HG02970 (cell line): ENCODE measurements around the gene SOX2.
"Not testable (repeated sequence)": the region's sequence is repeated elsewhere in the genome, so short reads cannot be mapped to it uniquely, and the experiment has no call there.

ENCODE experiments used
- ATAC-seq: cut with Tn5 transposase; IDR thresholded peaks from one replicate; pipeline ENCODE4 v1.9.1; 2021; ENCODE audit warnings: mild to moderate bottlenecking, moderate library complexity, moderate number of reproducible peaks; ENCODE audit not compliant: unreplicated experiment, low FRiP score

The SOX2 gene

DNA sequence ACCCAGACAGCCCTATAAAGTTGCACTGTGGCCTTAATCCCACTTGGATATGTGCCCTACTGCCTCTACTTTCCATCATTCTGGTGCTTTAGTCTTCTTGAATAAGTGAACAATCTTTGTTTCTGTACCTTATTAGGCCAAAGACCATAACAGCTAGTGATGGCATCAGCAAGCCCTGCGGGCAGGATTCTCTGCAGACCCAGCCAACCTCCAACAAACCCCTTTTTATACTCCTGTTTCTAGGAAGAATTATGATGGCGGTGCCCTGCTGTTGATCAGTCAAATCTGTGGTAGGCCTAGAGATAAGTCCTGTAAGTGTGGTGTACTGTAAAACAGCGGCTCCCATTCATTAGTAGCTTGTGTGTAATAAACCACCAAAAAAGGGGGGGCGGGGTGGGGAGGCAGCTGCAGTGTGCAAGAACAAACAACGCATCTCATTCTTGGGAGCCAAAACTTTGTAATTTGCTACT is 40.5 kb downstream of the SOX2 start:
- ATAC-seq: no peak

DNA sequence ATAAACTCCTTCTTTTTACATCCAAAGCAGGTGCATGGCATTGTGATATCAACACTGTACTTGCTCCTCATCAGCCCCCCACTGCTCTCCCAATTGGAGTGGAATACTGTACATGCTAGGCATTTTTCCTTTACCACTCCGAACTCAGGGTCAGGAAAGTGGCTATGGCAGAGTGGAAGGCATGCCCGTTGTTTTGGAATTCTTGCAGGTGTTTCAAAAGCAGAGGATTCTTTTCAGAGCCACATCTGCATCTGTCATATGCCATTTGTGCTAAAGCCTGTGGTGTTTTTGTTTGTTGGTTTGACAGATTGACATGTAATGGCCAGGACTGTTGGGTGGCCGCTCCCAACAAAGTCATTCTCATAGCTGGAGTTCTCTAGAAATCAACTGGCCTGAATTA is 41.7 kb downstream of the SOX2 start:
- ATAC-seq: no peak

DNA sequence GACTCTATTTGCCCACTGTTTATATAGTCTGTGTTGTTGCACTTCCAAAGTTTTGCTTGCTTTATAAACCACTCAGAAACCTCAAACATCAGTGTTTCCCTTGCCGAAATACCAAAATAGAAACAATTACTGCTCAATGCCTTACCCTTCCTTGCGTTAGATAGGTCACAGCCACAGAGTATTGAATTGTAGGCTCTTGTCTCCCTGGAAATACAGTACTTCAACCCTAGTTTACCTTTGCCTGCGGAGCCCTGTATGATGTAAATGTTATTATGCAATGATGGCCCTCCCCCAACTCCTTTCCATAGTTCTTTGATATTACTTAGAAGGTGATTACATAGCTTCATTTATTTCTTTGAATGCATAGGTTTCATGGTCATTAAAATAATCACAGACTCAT is 44.2 kb downstream of the SOX2 start:
- no peak for ATAC-seq

DNA sequence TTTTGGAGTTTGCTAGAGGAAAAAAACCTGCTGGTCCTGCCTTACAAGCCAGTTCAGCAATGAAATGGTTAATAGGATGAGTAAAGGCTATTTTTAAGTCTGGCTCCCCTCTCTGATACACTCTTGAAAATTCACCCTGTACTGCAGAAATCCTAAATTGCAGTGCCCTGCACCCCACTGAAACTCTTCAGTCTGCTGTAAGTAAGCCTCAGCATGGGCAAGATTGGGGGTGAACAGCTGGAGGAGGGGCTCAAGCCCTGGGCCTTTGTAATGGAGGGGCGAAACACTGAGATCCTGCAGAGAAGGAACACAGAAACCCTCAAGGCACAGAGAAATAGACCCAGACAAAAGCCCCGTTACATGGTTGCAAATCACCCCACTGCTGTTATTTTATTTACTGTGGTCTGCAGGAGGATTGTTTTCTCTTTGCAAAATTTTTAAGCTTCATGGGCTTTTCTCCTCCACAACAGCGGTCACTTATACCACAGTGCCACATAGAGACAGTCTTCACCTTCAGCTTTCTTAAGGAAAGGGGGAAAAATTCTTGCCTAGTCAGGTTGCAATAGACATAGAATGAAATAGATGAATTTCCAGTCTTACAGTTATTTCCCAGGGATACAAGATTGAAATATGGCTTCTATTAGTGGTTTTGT is 45.0 kb downstream of the SOX2 start:
- no peak for ATAC-seq

DNA sequence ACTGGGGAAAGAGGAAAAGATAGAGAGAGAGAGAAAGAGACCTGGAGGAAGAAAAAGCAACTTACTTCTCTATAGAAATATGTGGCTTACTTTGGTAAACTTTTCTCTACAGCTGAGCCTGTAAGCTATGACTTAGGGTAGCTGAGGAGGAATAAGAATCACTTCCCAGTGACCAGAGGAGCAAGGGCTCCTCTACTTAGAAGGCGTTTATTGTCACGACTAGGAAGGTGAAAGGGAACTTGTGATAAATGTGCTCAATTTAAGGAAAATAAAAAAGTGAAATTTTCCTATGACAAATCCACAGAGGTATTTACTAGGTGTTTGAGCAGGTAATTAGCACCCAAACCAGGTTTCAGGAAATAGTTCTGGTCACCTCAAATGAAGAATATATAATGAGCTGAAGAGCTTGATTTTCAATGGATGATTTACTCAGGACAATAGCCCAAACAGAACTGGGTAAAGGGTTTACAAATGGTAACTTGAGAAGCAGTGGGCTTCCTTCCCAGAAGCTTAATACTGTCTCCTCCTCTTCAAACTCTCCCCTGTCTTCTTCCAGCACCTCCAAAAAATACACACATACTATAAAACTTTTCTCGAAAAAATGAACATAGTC is 46.1 kb downstream of the SOX2 start:
- no peak for ATAC-seq

DNA sequence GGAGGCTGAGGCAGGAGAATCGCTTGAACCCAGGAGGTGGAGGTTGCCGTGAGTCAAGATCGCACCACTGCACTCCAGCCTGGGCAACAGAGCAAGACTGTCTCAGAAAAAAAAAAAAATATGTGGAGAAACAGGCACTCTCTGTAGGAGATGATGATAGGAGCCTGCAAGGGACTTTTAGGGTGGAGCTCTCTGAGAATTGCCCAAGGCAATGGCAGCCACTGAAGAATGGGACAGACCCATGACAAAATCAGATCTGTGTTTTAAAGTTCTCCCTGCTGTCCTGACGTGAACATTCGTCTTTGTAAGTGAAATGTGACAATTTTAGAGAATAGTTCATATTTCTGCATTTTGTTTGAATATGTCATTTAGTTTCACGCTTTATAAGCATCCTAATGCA is 50.2 kb downstream of the SOX2 start:
- no peak for ATAC-seq

DNA sequence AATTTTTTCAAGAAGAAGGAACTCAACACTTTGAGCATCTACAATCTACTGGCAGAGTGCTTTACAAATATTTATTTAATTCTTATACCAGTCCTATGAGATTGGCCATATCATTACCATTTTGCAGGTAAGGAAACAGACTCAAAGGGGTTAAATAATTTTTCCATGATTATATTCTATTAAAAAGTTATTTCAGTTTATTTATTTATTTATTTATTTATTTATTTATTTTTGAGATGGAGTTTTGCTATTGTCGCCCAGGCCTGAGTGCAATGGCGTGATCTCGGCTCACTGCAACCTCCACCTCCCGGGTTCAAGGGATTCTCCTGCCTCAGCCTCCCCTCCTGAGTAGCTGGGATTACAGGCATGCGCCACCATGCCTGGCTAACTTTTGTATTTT is 52.3 kb downstream of the SOX2 start:
- not testable (repeated sequence) for ATAC-seq
